Measurements from ENCODE around the gene RBP7.

The RBP7 gene

DNA sequence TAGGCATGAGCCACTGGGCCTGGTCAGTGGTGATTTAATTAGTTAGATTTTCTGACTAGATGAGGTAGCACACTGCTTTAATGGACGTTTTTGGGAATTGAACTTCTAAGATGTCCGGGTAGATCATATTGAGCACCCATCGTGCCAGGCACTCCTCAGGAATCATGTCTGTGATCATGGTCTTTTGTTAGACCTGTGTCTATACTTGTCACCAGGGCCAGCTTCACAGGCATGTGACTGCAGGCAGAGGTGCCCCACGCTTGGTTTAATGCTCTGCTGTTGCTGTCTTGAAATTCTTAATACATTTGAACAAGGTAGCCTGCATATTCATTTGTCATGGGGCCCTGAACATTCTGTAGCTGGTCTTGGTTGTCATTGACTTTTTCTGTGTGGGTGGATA lies 55.3 kb downstream of the RBP7 start:
- TF ChIP-seq, protein P1, sequence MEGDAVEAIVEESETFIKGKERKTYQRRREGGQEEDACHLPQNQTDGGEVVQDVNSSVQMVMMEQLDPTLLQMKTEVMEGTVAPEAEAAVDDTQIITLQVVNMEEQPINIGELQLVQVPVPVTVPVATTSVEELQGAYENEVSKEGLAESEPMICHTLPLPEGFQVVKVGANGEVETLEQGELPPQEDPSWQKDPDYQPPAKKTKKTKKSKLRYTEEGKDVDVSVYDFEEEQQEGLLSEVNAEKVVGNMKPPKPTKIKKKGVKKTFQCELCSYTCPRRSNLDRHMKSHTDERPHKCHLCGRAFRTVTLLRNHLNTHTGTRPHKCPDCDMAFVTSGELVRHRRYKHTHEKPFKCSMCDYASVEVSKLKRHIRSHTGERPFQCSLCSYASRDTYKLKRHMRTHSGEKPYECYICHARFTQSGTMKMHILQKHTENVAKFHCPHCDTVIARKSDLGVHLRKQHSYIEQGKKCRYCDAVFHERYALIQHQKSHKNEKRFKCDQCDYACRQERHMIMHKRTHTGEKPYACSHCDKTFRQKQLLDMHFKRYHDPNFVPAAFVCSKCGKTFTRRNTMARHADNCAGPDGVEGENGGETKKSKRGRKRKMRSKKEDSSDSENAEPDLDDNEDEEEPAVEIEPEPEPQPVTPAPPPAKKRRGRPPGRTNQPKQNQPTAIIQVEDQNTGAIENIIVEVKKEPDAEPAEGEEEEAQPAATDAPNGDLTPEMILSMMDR (conservative IDR thresholded peaks at IDR 0.05), result no peak
- no peak overlapping the region for H3K27ac ChIP-seq

DNA sequence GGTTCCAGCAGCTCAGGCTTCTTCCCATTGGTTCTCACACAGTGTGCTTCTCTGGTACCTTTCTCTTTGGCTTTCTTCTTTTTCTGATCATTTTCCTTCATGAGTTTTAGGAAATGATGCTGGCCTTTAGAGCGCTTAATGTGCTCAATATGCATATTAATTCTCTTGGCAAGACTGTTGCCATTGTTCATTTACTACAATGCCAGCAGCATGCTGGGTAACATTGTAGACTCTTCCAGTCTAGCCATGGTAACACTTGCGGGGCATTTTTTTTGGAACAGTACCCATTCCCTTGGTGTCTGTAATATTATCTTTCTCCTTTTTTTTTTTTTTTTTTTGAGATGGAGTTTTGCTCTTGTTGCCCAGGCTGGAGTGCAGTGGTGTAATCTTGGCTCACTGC lies 57.4 kb downstream of the RBP7 start:
- peak overlapping the region; percentile 85 for H3K27ac ChIP-seq
- TF ChIP-seq, protein P1 (conservative IDR thresholded peaks at IDR 0.05), result no peak

DNA sequence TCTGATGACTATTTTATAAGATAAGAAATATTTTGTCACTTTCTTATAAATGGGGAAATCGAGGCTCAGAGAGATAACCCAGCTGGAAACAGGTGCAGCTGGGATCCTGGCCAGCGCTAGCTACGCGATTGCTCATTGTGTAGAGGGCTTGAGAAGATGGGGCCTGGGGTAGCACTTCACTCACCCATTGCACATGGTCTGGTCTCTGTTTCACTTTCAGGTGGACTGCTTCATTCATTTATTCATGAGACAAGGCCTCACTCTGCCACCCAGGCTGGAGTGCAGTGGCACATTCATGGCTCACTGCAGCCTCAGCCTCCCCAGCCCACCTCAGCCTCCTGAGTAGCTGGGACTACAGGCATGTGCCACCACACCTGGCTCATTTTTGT lies 59.6 kb downstream of the RBP7 start:
- H3K27ac ChIP-seq, result peak overlapping the region; percentile 85
- TF ChIP-seq, protein P1 (conservative IDR thresholded peaks at IDR 0.05), result no peak

DNA sequence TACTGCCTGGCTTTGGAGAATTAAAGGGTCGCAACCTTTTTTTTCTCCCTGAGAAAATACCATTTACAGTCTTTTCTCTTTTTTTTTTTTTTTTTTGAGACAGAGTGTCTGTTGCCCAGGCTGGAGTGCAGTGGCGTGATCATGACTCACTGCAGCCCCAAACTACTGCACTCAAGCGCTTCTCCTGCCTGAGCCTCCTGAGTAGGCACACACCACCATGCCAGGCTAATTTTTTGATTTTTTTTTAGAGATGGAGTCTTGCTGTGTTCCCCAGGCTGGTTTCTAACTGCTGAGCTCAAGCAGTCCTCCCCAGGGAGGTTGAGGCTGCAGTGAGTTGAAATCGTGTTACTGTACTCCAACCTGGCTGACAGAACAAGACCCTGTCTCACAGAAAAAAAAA lies 60.3 kb downstream of the RBP7 start:
- TF ChIP-seq, protein P1 (conservative IDR thresholded peaks at IDR 0.05), result no peak
- H3K27ac ChIP-seq, result peak overlapping the region; percentile 85

DNA sequence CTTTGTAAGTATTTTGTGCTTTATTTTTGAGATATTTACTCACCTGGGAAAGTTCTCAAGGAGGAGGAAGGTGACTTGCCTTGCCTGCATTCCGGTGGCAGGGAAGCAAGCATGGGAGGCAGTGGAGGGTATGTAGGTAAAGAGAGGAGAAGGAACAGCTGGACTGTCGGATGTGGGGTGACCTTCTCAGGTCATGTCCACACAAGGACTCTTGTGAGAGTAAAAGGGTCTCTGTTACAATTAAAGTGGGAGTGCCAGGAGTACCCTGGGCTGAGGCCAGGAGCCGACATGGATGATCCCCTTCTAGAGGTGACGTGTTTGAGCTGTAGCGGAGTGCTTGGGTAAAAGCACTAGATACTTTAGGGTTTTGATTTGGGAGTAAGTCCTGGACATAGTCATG lies 60.8 kb downstream of the RBP7 start:
- H3K27ac ChIP-seq, result peak overlapping the region; percentile 85; the same call in 1 of the 2 replicates
- TF ChIP-seq, protein P1 (conservative IDR thresholded peaks at IDR 0.05), result no peak

DNA sequence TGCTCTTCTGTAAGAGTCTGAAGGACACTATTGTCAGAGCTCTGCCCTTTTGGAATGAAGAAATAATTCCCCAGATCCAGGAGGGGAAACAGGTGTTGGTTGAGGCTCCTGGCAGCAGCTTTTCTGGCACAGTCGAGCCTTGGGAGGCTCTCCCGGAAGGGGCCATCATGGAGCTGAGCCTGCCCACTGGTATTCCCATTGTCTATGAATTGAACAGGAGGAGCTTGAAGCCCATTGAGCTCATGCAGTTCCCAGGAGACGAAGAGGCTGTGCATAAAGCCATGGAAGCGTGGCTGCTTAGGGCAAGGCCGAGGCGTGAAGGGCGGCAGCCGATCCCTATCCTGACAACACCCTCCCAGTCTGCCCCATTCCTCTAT lies 62.3 kb downstream of the RBP7 start:
- H3K27ac ChIP-seq, result no peak overlapping the region
- TF ChIP-seq, protein P1 (conservative IDR thresholded peaks at IDR 0.05), result no peak

DNA sequence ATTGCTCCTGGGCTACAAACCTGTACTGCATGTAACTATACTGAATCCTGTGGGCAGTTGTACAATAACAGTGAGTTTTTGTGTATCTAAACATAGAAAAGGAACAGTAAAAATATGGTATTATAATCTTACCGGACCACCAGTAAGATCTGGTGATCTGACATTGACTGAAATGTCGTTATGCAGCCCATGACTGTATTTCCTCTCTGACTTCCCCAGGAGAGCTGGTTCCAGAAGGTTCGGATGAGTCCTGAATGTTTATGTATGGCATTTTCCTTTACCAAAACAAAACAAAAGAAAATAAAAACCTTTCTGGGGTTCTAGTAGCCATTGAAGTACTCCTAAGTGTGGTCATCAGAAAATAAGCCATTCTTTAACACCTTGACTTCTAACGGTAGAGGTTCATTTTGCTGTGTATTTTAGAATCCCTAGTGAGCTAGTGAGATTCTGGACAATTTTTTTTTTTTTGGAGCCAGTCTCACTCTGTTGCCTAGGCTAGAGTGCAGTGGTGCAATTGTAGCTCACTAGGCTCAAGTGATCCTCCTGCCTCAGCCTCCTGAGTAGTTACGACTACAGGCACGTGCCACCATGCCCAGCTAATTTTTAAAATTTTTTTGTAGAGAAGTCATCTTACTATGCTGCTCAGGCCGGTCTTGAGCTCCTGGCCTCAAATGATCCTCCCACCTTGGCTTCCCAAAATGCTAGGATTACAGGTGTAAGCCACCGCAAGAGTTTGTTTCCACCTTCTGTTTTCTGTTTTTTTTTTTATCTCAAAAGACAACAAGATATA lies 63.5 kb downstream of the RBP7 start:
- TF ChIP-seq, protein P1 (conservative IDR thresholded peaks at IDR 0.05), result no peak
- no peak overlapping the region for H3K27ac ChIP-seq
